ENCODE results near the gene GPC4.

Gene GPC4

GRCh38 chrX:133359466-133359865 is 55.8 kb downstream of the GPC4 start:
- H3K9ac ChIP-seq (ENCODE audit: low read depth, low read length): no peak overlapping the region
- no peaks in the 10 kb centered on the region for H3K9me3 ChIP-seq (ENCODE audit: control insufficient read depth, insufficient read depth, low read length)
- no peaks in the 10 kb centered on the region for H3K27me3 ChIP-seq (ENCODE audit: control insufficient read depth, insufficient read depth, low read length)
- no peak overlapping the region for H3K4me3 ChIP-seq (ENCODE audit: low read depth, low read length)
- peaks cover 2% of the 10 kb centered on the region for H3K36me3 ChIP-seq (ENCODE audit: control insufficient read depth, insufficient read depth, low read length)
- peaks cover 51% of the 10 kb centered on the region for H3K4me1 ChIP-seq (ENCODE audit: control insufficient read depth, insufficient read depth, low read length)

DNA sequence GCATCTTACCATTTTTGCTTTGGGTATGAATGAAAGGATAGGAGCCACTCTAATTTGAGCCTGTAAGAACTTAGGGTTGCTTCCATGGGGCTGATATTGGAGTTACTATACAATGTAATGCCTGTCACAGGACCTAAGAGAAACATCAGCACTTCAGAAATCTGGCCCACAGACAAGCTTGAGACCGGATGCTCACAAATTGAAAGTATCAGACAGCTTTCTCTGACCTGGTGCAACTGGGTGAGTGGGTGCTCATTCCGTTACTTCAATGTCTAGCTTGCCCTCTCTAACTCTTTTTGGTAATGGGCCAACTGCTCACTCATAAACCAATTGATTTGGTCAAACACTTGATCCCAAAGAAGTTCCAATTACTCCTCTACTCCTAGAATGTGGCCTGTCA is 62.1 kb downstream of the GPC4 start:
- peaks cover 52% of the 10 kb centered on the region for H3K4me1 ChIP-seq (ENCODE audit: control insufficient read depth, insufficient read depth, low read length)
- H3K4me3 ChIP-seq (ENCODE audit: low read depth, low read length): no peak overlapping the region
- peaks cover 2% of the 10 kb centered on the region for H3K36me3 ChIP-seq (ENCODE audit: control insufficient read depth, insufficient read depth, low read length)
- H3K9me3 ChIP-seq (ENCODE audit: control insufficient read depth, insufficient read depth, low read length): no peaks in the 10 kb centered on the region
- H3K27me3 ChIP-seq (ENCODE audit: control insufficient read depth, insufficient read depth, low read length): no peaks in the 10 kb centered on the region
- no peak overlapping the region for H3K9ac ChIP-seq (ENCODE audit: low read depth, low read length)

- H3K4me3 ChIP-seq (ENCODE audit: low read depth, low read length): no peak overlapping the region
- no peak overlapping the region for H3K9ac ChIP-seq (ENCODE audit: low read depth, low read length)
- peaks cover 63% of the 10 kb centered on the region for H3K4me1 ChIP-seq (ENCODE audit: control insufficient read depth, insufficient read depth, low read length)
Measured at GRCh38 chrX:133350751-133351150, 64.5 kb downstream of the GPC4 start.

GRCh38 chrX:133346026-133346425 is 69.3 kb downstream of the GPC4 start:
- Histone ChIP-seq H3K4me3 (ENCODE audit: low read depth, low read length) (no peak overlapping the region), H3K9ac (ENCODE audit: low read depth, low read length) (no peak overlapping the region), H3K36me3 (ENCODE audit: control insufficient read depth, insufficient read depth, low read length) (no peaks in the 10 kb centered on the region)

More at GRCh38 chrX:133350751-133351150, 64.5 kb downstream of the GPC4 start:
- peaks cover 2% of the 10 kb centered on the region for H3K36me3 ChIP-seq (ENCODE audit: control insufficient read depth, insufficient read depth, low read length)
- H3K27me3 ChIP-seq (ENCODE audit: control insufficient read depth, insufficient read depth, low read length): no peaks in the 10 kb centered on the region
- no peaks in the 10 kb centered on the region for H3K9me3 ChIP-seq (ENCODE audit: control insufficient read depth, insufficient read depth, low read length)

GRCh38 chrX:133339566-133339965 is 75.7 kb downstream of the GPC4 start:
- Histone ChIP-seq H3K27me3 (ENCODE audit: control insufficient read depth, insufficient read depth, low read length) (no peaks in the 10 kb centered on the region), H3K36me3 (ENCODE audit: control insufficient read depth, insufficient read depth, low read length) (peaks cover 12% of the 10 kb centered on the region), H3K4me3 (ENCODE audit: low read depth, low read length) (no peak overlapping the region), H3K9me3 (ENCODE audit: control insufficient read depth, insufficient read depth, low read length) (no peaks in the 10 kb centered on the region), H3K9ac (ENCODE audit: low read depth, low read length) (no peak overlapping the region), H3K4me1 (ENCODE audit: control insufficient read depth, insufficient read depth, low read length) (peaks cover 14% of the 10 kb centered on the region)

More at GRCh38 chrX:133346026-133346425, 69.3 kb downstream of the GPC4 start:
- Histone ChIP-seq H3K4me1 (ENCODE audit: control insufficient read depth, insufficient read depth, low read length) (peaks cover 48% of the 10 kb centered on the region), H3K9me3 (ENCODE audit: control insufficient read depth, insufficient read depth, low read length) (no peaks in the 10 kb centered on the region), H3K27me3 (ENCODE audit: control insufficient read depth, insufficient read depth, low read length) (no peaks in the 10 kb centered on the region)

GRCh38 chrX:133337250-133337649 is 78.0 kb downstream of the GPC4 start:
- peaks cover 20% of the 10 kb centered on the region for H3K4me1 ChIP-seq (ENCODE audit: control insufficient read depth, insufficient read depth, low read length)
- H3K9ac ChIP-seq (ENCODE audit: low read depth, low read length): no peak overlapping the region
- no peaks in the 10 kb centered on the region for H3K27me3 ChIP-seq (ENCODE audit: control insufficient read depth, insufficient read depth, low read length)
- no peak overlapping the region for H3K4me3 ChIP-seq (ENCODE audit: low read depth, low read length)
- peaks cover 12% of the 10 kb centered on the region for H3K36me3 ChIP-seq (ENCODE audit: control insufficient read depth, insufficient read depth, low read length)
- no peaks in the 10 kb centered on the region for H3K9me3 ChIP-seq (ENCODE audit: control insufficient read depth, insufficient read depth, low read length)

DNA sequence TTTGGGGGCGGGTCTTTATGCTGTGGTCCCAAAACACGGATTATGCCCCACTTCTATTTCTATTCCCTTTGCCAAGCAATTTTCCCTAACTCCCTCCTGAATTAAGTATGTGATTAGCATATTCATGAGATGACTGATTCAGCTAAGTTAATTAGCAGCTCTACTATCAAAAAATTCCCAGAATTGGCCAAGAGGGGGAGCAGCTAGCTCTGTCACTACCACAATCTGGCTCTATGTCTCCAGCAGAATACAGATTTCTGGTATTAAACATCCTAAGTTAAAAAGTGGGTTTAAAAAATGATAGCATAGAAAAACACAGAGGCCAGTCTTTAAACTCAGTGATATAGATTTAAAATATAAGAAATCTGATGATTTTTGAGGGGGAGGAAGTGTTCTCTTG is 80.3 kb downstream of the GPC4 start:
- Histone ChIP-seq H3K36me3 (ENCODE audit: control insufficient read depth, insufficient read depth, low read length) (peaks cover 12% of the 10 kb centered on the region), H3K9ac (ENCODE audit: low read depth, low read length) (no peak overlapping the region), H3K4me1 (ENCODE audit: control insufficient read depth, insufficient read depth, low read length) (peaks cover 12% of the 10 kb centered on the region), H3K9me3 (ENCODE audit: control insufficient read depth, insufficient read depth, low read length) (no peaks in the 10 kb centered on the region), H3K27me3 (ENCODE audit: control insufficient read depth, insufficient read depth, low read length) (no peaks in the 10 kb centered on the region), H3K4me3 (ENCODE audit: low read depth, low read length) (no peak overlapping the region)

DNA sequence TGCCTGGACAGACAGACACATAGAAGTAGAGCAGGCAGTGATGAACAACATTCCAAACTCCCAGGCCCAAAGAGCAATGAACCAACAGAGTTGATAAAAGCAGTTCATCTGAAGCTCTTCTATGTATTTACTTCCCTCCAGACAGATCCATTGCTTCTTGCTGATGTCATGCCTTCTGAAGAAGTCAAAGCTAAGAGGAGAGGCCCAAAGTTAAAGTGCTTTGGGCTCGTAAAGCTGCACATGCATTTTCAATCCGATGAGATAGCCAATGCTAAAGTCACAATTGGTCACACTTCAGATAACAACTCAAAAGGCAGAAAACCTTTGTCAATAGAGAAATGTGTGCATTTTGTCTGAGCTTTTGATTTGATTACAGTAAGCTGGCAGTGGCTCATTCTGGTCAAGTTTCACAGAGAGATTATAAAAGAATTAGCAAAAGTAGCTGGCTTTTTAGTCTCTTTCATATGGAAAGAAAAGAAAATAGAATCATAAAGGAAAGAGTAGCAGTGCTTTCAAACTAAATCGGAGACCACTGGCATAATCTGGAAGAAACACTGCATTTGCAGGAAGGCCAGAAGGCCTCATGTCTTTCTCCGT is 82.0 kb downstream of the GPC4 start:
- no peak overlapping the region for H3K9ac ChIP-seq (ENCODE audit: low read depth, low read length)
- H3K4me1 ChIP-seq (ENCODE audit: control insufficient read depth, insufficient read depth, low read length): peaks cover 12% of the 10 kb centered on the region

DNA sequence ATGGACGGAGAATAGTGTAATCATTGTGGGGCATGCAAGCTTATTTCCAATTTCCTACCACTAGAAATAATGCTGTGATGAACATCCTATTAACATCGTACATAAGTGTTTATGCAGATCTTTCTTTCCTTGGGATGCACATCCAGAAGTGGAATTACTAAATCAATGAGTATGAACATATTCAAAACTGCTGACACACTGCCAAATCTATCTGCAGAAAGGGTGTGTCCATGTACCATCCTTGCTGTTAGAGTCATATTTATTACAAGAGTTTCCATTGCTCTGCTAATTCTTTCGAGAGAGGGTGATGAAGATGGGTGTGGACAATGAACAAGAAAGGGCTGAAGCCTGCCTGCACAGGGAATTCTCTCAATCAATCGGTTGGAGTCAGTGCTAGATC is 82.6 kb downstream of the GPC4 start:
- H3K4me3 ChIP-seq (ENCODE audit: low read depth, low read length): no peak overlapping the region

More for the DNA sequence above, 82.0 kb downstream of the GPC4 start:
- no peaks in the 10 kb centered on the region for H3K27me3 ChIP-seq (ENCODE audit: control insufficient read depth, insufficient read depth, low read length)
- no peak overlapping the region for H3K4me3 ChIP-seq (ENCODE audit: low read depth, low read length)
- H3K9me3 ChIP-seq (ENCODE audit: control insufficient read depth, insufficient read depth, low read length): no peaks in the 10 kb centered on the region
- H3K36me3 ChIP-seq (ENCODE audit: control insufficient read depth, insufficient read depth, low read length): peaks cover 3% of the 10 kb centered on the region

DNA sequence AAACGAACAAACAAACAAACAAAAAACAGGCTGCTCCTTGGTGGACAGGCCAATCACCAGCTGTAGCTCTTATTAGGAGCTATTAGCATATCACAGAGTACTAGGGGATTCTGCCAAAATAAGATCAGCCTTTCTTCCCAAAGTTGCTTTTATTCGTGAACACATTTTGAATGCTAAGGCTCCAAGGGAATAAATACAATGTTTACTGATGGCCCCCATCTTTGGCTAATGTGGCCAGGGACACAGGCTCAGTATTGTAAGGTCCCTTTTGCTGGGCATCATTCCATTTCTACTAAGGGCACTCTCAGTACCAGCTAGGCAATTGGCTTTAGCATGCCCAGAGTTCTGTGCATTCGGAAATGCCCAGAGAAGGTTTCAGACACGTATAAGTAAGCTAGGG is 84.3 kb downstream of the GPC4 start:
- H3K9ac ChIP-seq (ENCODE audit: low read depth, low read length): no peak overlapping the region
- H3K36me3 ChIP-seq (ENCODE audit: control insufficient read depth, insufficient read depth, low read length): no peaks in the 10 kb centered on the region
- peaks cover 21% of the 10 kb centered on the region for H3K4me1 ChIP-seq (ENCODE audit: control insufficient read depth, insufficient read depth, low read length)
- no peaks in the 10 kb centered on the region for H3K9me3 ChIP-seq (ENCODE audit: control insufficient read depth, insufficient read depth, low read length)
- no peaks in the 10 kb centered on the region for H3K27me3 ChIP-seq (ENCODE audit: control insufficient read depth, insufficient read depth, low read length)
- no peak overlapping the region for H3K4me3 ChIP-seq (ENCODE audit: low read depth, low read length)

More for the DNA sequence above, 82.6 kb downstream of the GPC4 start:
- peaks cover 12% of the 10 kb centered on the region for H3K4me1 ChIP-seq (ENCODE audit: control insufficient read depth, insufficient read depth, low read length)
- no peak overlapping the region for H3K9ac ChIP-seq (ENCODE audit: low read depth, low read length)
- peaks cover 2% of the 10 kb centered on the region for H3K36me3 ChIP-seq (ENCODE audit: control insufficient read depth, insufficient read depth, low read length)
- H3K27me3 ChIP-seq (ENCODE audit: control insufficient read depth, insufficient read depth, low read length): no peaks in the 10 kb centered on the region
- H3K9me3 ChIP-seq (ENCODE audit: control insufficient read depth, insufficient read depth, low read length): no peaks in the 10 kb centered on the region

DNA sequence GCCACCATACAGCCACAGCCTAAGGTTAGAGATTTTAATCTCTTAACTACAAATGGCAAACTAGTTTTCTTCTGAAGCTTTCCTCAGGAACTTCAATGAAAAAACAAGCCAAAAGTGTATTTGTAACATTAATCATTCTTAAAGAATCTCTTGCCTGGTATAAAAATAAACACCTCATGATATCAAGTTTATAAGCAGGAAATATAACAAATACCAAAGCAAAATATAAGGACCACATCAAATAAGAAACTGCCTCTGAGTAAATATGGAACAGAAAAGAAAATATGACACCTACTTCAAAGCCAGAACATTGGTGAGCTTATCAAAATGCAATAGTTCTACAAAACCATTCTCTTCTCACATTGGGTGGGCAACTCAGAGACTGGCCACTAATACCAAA is 89.9 kb downstream of the GPC4 start:
- Histone ChIP-seq H3K9ac (ENCODE audit: low read depth, low read length) (no peak overlapping the region), H3K9me3 (ENCODE audit: control insufficient read depth, insufficient read depth, low read length) (no peaks in the 10 kb centered on the region), H3K27me3 (ENCODE audit: control insufficient read depth, insufficient read depth, low read length) (no peaks in the 10 kb centered on the region), H3K4me1 (ENCODE audit: control insufficient read depth, insufficient read depth, low read length) (peaks cover 11% of the 10 kb centered on the region), H3K36me3 (ENCODE audit: control insufficient read depth, insufficient read depth, low read length) (peaks cover 9% of the 10 kb centered on the region), H3K4me3 (ENCODE audit: low read depth, low read length) (no peak overlapping the region)

- H3K27me3 ChIP-seq (ENCODE audit: control insufficient read depth, insufficient read depth, low read length): no peaks in the 10 kb centered on the region
- H3K36me3 ChIP-seq (ENCODE audit: control insufficient read depth, insufficient read depth, low read length): peaks cover 13% of the 10 kb centered on the region
- H3K9ac ChIP-seq (ENCODE audit: low read depth, low read length): no peak overlapping the region
- no peaks in the 10 kb centered on the region for H3K9me3 ChIP-seq (ENCODE audit: control insufficient read depth, insufficient read depth, low read length)
- no peak overlapping the region for H3K4me3 ChIP-seq (ENCODE audit: low read depth, low read length)
- peaks cover 11% of the 10 kb centered on the region for H3K4me1 ChIP-seq (ENCODE audit: control insufficient read depth, insufficient read depth, low read length)
Measured at GRCh38 chrX:133323431-133323830, 91.9 kb downstream of the GPC4 start.

All from iPS-15b (cell line).